HEK293 (cell line): ENCODE data around the gene PRPF31.

Experiments used
- CTCF ChIP-seq: fragments of 450-650 bp; formaldehyde crosslinking; IDR thresholded peaks from 2 replicates; pipeline ENCODE4 v1.5.1; 2016; ENCODE audit warnings: missing biosample characterization, missing genetic modification characterization
- FEZF1 ChIP-seq: fragments of 450-650 bp; formaldehyde crosslinking; IDR thresholded peaks from 2 replicates; pipeline ENCODE4 v1.5.1; 2016; ENCODE audit warnings: missing biosample characterization, missing genetic modification characterization
- IKZF3 ChIP-seq: fragments of 450-650 bp; IDR thresholded peaks from 2 replicates; pipeline ENCODE4 v1.5.0; 2018; ENCODE audit warnings: missing biosample characterization, mild to moderate bottlenecking, missing genetic modification characterization, moderate library complexity
- PBX3 ChIP-seq: sonication (generic); formaldehyde crosslinking; IDR thresholded peaks from 2 replicates; pipeline ENCODE4 v1.8.1; 2022; ENCODE audit warnings: mild to moderate bottlenecking, moderate library complexity, missing genetic modification reagents
- SETDB1 ChIP-seq: IDR thresholded peaks from one replicate; pipeline ENCODE4 v1.6.1; 2017; ENCODE audit warnings: mild to moderate bottlenecking, low read length, moderate library complexity, mixed read lengths; ENCODE audit not compliant: insufficient read length
- ZBTB7A ChIP-seq: fragments of 450-650 bp; formaldehyde crosslinking; IDR thresholded peaks from 2 replicates; pipeline ENCODE4 v1.5.1; 2016; ENCODE audit warnings: low read depth, missing biosample characterization, missing genetic modification characterization
- ZNF416 ChIP-seq: fragments of 450-650 bp; formaldehyde crosslinking; IDR thresholded peaks from 2 replicates; pipeline ENCODE4 v1.5.1; 2016; ENCODE audit warnings: missing biosample characterization, missing genetic modification characterization
- ZNF501 ChIP-seq: fragments of 450-650 bp; formaldehyde crosslinking; IDR thresholded peaks from 2 replicates; pipeline ENCODE4 v1.5.1; 2016; ENCODE audit warnings: missing biosample characterization, missing genetic modification characterization
- ZNF530 ChIP-seq: fragments of 450-650 bp; formaldehyde crosslinking; IDR thresholded peaks from 2 replicates; pipeline ENCODE4 v1.5.1; 2016; ENCODE audit warnings: low read depth, missing biosample characterization, missing genetic modification characterization
- ZNF768 ChIP-seq: fragments of 450-650 bp; formaldehyde crosslinking; IDR thresholded peaks from 2 replicates; pipeline ENCODE4 v1.5.1; 2018; ENCODE audit warnings: missing biosample characterization, mild to moderate bottlenecking, missing genetic modification characterization

- TF ChIP-seq IKZF3 (tag by site-specific recombination) (no peak), ZBTB7A (no peak), CTCF (tag by site-specific recombination) (no peak), ZNF416 (tag by site-specific recombination) (no peak), ZNF501 (tag by site-specific recombination) (no peak), PBX3 (CRISPR knock-in tag) (no peak), ZNF530 (no peak), SETDB1 (no peak), FEZF1 (no peak), ZNF768 (tag by site-specific recombination) (no peak)
These were observed 1.0 kb upstream of the PRPF31 start for GRCh38 chr19:54114340-54115108.
